NCI-H1105 treated with DMSO at 0.1 percent for 48 hours (cell line): Measurements from ENCODE around the gene PRPF38B.
A peak's percentile ranks its signal among the peaks of the same experiment; 100 is the strongest.
"Not testable (repeated sequence)": the region's sequence is repeated elsewhere in the genome, so short reads cannot be mapped to it uniquely, and the experiment has no call there.

ENCODE experiments used
- DNase-seq: peaks from one replicate; lab custom pipeline; 2025; lab: John Stamatoyannopoulos, UW

PRPF38B gene

DNA sequence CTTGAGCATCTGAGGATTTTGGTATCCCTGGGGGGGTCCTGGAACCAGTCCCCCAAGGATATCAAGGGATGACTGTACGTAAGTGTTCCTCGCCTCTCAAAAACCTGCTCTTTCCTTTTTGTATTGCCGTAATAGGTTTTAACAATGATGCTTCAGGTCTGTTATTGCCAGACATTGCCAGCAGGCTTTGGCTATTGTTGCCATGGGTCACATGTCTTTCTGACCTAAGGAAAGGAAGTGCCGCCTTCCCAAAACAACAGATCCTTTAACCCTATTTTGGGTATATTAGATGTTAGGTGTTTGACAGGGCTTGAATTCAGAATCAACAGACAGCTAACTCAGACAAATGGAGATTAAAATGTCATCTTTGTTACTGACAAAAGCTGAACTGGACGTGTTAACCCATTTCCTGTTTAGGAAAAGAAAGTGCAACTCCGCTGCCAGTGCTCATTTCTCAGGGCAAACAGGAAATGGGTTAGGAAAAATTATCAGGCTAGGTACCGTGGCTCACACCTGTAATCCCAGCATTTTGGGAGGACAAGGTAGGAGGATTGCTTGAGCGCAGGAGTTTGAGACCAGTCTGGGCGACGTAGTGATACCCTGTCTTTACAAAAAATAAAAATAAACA, 12.4 kb upstream of the PRPF38B start:
- DNase-seq = no peak

DNA sequence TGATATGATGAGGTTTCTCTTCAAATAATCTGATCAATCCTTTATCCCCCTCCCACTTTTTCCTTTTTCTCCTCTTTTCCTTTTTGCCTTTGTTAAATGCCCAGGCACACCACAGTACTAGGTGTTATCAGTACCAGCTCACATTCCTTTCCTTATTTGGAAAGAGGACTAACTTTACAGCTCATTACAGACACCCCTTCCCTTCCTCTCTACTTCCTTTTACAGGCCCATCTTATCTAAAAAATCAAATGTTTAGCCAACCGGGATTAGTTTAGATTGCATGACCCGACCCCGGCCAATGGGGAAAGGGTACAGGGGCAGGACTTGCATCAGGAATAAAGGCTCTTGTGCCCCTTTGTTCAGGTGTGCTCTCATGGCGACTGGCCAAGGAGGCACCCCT, 10.4 kb upstream of the PRPF38B start:
- DNase-seq = not testable (repeated sequence)

DNA sequence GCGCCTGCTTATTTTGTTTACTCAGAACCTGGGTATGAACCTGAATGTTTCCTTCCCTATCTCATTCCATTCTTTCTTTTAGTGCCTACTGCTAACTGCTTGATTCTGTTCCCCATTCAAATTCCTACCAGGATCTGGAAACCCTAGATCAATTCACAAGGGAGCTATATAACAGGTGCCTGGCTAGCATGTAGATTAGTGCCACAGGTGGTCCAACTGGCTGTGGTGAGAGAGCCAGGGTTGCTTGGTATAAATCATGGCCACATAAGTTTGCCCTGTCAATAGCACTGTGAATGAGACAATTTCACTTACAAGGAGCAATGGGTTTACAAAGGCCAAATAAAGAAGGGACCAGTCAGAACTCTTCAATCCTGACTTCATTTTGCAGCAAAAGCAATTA, 6.6 kb upstream of the PRPF38B start:
- no peak for DNase-seq

DNA sequence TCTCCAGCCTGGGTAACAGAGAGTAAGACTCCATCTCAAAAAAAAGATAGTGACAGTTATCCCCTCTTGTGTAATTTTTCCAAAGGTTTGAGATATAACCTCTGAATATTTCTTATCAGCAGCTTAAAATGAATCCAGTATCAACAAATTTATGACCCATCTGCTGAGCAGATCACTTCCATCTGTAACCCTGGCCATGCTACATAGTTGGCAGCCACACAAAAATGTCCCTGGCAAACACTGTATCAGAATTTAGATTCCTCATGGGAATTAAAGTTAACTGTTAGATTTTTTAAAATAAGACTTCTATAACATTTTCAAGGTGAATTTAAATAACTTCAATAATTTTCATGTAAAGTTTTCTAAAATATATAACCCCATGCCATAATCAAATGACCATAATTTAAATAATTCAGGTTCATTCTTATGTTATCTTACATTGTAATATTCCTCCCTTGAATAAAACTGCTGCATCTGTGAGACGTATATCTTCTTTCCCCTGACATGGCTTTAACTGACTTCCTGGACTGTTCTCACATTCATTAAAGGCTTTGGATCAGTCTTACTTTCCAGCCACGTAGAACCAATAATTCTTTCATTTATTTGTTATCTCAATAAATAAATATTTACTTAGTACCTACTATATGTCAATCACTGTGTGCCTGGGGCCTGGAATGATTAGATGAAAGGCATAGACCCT, 5.3 kb upstream of the PRPF38B start:
- no peak for DNase-seq

DNA sequence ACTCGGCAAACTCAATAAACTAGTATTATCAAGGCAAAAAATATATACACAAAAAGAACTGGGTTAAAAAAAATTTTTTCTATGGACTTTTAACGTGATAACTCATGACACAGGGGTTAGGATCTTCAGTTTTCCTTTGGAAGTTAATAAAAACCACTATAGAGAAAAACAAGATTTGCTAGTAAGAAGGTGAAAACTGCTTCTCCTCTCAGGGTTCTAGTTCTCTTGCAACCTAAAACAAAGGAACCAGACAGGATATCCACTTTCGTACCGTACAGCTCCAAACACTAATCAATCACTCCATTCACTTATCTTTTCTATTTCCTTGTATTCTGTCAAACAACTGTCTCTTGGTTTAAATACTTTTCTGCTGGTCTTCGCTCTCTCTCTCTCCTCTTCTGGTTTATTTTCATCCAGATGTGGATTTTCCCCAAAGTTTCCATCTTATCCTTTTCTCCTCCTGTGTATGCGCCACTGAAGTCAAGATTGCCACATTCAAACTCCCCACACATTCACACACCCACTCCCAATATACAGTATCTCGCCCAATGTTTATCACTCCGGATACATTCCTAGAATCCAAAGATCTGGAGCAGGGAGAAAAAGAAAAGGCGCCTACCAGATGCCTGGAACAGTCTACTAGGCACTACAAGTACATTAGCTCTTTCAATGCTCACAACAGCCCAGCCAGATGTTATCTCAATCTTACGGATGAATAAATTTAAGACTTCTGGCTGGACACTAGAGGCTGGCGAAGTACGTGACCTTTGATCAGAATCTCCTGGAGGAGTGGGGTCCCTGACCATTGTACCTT, 775 bp upstream of the PRPF38B start:
- DNase-seq = no peak

DNA sequence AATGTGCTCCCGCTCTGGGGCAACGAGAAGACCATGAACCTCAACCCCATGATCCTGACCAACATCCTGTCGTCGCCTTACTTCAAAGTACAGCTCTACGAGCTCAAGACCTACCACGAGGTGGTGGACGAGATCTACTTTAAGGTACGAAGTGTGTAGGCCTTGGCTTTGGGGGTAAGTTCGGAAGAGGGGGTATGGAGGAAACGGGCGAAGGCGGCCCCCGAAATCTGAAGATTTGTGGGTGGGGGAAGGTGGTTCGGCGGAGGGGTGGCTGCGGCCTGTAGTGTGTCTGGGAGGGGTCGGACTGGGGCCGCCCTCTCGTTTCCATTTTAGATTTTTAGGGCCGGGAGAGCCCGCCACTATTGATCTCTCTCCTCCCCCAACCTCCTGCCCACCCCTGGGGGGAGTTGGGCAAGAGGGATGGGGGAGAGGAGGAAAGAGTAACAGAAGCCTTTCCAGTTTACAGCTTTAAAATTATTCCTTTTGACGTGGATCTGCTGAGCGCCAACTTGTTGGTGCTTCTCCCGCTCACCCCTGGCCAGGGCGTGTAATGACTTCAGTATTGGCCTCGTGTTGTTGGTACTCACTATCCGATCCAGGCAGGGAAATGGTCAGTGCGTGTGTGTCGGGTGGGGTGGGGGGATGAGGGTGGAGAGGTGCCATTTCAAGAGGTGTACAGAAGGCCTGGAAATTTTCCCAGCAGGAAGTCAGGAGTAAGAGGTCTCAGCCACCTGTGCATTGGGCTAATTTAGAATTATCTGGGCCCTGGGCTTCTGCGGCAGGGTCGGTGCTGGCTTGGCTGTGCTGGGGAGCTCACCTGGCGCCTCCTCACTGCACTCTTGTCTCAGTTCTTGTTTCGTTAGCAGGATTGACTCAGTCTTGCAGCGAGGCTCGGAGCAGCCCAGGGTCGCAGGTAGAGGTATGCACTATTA, 880 bp downstream of the PRPF38B start:
- peak; percentile 71 for DNase-seq

DNA sequence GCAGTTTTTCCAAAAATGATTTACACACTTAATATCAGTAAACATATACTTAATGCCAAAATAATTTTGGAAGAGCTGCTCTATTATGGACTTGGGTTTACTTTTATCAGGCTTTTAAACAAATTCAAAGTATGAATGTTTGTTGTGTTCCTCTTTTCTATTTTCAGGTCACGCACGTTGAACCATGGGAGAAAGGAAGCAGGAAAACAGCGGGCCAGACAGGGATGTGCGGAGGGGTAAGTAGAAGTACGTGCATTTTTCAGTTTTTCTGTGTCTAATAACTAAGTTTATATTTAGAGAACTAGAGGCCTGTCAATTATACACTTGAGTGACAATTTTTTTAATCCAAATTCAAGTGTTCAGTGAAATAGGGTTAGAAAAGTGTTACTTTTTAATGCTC, 3.4 kb downstream of the PRPF38B start:
- no peak for DNase-seq

DNA sequence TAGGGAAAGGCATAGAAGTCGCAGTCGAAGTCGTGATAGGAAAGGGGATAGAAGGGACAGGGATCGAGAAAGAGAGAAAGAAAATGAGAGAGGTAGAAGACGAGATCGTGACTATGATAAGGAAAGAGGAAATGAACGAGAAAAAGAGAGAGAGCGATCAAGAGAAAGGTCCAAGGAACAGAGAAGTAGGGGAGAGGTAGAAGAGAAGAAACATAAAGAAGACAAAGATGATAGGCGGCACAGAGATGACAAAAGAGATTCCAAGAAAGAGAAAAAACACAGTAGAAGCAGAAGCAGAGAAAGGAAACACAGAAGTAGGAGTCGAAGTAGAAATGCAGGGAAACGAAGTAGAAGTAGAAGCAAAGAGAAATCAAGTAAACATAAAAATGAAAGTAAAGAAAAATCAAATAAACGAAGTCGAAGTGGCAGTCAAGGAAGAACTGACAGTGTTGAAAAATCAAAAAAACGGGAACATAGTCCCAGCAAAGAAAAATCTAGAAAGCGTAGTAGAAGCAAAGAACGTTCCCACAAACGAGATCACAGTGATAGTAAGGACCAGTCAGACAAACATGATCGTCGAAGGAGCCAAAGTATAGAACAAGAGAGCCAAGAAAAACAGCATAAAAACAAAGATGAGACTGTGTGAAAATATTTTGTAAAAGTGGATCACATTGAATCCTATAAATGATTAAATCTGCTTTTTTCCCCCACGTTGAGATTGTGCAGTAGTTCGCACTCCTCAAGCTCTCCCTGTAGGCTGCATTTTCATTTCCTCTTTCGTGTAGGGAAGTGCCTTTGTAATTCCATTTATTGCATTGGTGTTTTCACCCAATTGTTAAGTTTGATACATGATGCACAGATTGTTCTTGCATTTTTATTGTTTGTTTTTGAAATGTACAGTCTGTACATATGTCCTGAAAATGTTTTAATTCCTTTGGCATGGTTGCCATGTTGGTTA, 7.5 kb downstream of the PRPF38B start:
- DNase-seq = no peak

DNA sequence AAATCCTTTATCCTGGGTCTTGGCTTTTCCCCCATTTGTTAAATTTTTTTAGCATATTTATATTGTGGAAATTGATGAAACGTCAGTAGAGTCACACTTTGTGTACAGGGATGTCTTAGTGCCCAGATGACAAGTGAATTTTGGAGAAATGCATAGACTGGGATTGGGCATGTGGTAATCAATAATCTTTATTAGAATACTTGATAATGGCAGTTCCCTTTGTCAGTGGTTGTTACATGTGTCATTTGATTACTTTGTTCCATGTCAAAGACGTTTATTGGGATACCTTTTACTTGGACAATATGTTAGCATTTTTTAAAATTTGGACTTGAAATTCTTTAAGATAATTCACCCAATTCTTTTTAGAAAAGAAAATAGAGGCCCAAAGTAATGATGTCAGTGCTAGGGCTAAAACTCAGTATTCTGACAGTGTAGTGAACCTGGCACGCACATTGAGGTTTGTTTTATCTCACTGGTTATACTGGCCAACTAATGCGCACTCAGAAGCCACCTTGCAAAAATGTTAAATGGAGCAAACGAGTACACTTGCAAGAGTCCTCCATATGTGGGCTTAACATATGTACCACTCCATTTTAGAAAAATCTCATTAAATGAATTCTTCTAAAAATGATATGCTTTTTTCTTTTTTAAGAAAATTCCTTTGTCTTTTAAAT, 9.2 kb downstream of the PRPF38B start:
- no peak for DNase-seq

DNA sequence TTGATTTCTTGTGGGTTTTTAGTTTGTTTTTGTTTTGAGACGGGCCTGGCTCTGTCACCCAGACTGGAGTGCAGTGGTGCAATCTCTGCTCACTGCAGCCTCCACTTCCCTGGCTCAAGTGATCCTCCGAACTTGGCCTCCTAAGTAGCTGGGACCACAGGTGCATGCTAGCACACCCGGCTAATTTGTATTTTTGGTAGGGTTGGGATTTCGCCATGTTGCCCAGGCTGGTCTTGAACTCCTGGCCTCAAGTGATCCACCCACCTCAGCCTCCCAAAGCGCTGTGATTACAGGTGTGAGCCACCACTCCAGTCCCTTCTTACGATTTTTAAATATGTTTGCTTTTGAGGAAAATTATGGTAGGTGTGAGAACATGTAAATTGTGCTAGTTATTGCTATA, 10.0 kb downstream of the PRPF38B start:
- DNase-seq = not testable (repeated sequence)

DNA sequence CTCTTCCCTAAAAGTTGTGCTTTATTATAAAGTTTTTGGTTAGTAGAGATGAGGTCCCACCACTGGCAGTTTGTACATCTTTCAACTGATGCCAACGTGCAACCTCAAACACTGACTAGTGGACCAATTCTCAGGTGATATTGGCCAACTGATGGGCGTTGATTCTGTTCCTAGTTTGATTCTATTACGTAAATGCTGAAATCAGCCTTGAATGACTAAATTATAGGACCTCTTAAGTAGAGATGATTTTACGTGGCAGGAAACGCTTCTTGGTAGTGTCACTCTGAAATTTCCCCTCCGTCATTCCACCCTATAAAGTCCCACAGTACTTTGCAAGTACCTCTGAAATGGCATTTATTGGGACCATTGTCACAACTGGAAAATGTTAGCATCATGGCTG, 11.8 kb downstream of the PRPF38B start:
- no peak for DNase-seq

DNA sequence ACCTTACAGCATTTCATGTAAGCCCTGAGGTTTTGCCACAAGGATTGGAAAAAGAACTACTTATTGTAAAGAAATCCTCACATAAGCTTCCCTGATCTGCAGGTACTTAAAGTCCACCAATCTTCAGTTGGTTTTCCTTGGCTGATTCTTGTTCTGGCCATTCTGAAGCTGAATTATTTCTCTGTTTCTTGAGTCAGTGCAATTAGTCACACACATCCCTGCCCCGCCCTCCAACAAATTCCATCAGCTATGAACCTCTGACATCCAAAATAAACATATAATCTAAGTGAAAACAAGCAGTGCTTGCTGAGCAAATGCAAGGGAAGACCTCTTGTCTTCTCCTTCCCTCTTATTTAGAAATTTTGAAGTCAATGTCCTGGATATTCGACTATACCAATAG, 12.4 kb downstream of the PRPF38B start:
- no peak for DNase-seq

DNA sequence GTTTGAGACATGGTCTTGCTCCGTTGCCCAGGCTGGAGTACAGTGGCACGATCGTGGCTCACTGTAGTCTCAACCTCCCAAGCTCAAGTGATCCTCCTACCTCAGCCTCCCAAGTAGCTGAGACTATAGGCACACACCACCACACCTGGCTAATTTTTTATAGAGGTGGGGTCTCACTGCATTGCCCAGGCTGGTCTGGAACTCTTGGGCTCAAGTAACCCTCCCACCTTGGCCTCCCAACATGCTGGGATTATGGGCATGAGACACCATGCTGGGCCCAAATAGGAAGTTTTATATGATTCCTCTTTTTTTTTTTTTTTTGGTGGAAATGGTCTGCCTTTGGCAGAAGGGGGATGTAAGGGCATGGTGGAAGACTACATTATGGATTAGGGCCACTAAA, 14.5 kb downstream of the PRPF38B start:
- no peak for DNase-seq

DNA sequence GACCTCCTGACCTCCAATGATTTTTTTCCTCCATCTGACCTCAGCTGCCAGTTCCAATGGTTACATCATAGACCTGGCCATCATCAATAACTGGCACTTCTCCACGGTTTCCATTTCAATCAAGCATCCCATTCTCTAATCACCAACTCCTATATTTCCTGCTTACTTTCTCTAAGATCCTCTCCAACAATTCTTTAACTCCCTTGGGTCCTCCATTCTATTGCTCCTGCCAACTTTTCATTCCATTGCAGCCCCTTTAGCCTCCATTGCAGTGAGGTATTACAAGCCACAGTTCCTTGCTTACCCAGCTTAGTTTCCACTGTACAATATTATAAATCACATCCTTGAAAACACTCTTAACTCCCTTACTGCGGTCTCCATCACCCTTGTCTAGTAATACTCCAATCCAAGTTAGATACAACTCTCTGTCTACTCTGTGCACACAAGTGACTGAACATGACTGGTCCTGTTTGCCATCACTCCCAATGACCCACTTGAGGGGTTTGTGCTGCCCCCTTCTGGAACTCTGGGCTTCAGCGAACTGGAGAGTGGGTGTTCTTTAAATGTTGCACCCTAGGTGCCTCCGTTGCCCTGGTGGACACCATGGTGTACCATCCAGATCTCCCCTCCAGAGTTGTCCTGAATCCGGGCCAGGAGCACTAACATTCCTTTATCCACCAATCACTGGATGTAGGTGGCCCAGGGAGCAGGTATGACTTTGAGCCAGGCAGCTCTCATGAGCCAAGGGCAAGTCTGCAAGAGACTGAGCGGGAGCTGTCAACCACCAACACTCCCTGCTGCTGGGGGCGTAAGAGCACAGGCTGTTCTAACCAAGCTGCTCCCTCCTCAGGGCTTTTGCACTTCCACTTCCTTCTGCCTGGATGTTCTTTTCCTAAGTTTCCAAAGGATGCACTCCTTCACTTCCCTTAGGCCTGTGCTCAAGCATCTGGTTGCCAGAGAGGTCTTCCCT, 16.9 kb downstream of the PRPF38B start:
- DNase-seq = no peak

DNA sequence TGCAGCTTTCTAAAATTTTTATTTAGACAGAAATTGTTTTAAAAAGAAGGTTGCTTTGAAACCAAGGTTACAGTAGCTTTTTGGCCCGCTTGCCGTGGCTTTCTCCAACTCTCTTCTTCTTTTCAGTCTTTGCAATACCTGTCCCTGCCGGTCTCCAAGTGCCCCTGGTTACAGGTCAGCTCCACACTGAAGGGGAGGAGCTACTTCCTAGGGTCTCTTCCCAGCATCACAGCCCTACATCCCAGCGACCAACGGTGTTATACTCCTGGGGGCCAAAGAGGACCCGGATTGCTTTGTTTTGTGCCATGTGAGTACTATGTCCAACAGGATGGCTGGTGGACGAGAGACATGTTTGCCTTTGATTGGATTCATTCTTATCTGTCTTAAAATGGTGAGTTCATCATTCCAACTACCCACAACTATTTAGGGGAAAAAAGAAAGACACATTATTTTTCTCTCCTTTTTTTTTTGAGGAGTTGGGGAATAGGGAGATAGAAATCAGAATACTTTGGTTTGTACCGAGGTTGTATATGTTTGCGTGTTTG, 20.6 kb downstream of the PRPF38B start, which contains the start of gene FNDC7:
Gene FNDC7, plus strand, starts transcription at position 303 of the 545 bp plus-strand sequence. Its CDS starts 26 bp downstream, at position 329.
- DNase-seq = no peak

DNA sequence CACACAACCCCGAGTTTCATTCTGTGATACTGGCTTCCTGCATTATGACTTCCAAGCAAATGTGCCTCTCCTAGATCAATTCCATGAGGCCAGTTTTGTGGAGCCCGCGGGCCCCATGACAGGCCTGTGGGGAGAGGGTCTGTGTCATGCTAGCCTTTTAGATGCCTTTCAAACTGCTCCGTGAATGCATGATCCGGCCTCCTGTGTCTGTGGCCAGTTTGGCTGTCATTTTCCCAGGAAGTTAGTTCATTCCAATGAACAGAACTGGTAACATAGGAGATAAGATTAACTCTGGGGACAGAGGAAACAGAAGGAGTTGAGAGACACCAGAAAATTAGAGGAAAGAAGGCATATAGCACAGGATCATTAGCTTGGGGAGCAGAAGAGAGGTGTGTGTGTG, 23.8 kb downstream of the PRPF38B start:
- no peak for DNase-seq

DNA sequence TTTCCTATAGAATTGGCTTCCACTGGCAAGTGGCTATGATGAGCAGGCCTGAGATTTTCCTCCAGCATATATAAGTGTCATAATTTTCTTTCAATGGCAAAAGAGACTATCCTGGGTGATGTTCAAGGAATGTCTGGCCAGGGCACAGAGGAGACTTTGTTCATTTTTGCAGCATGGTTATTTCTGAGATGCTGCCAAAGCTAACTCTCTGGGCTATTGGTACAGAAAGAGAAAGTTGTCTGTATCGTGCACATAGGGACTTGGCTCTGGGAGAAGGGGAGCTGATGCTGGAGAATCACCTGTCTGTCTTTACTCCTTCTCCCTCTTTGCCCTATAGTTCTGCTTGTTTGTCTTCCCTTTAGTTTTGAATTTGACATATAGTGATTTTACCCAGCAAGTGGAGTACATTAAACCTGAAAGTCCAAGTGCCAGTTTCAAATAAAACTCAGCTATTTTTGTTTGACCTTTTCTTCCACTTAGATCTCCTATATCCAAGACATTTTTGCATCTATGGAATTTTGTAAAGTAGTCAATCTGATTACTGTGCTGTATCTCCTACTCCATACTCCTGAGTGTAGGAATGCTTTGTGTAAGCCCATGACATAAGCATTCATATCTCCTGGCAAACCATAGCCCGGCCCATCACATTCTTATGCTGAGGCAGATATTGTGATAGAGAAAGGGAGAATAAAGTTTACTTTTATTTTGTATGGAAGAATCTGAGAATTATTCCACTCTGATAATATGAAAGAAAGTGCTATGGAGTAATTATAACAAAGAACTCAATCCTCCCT, 24.5 kb downstream of the PRPF38B start:
- DNase-seq = no peak
